Lower leg skin (tissue), 3 donors: ENCODE measurements around the gene SOS1.

Source experiments
- POLR2A ChIP-seq, 2 donors: fragments of 450-650 bp; IDR thresholded peaks; one replicate each; pipeline ENCODE4 v1.6.1; 2016 to 2017; ENCODE audit warnings: antibody characterized with exemption in 2 of 2, mild to moderate bottlenecking in 1 of 2, moderate library complexity in 1 of 2
- TF ChIP-seq, protein P1 (sequence below), 3 donors: fragments of 450-650 bp; IDR thresholded peaks; one replicate each; pipeline ENCODE4 v1.5.1; 2016; ENCODE audit warnings: antibody characterized with exemption in 3 of 3, mild to moderate bottlenecking in 3 of 3, moderate library complexity in 2 of 3

DNA sequence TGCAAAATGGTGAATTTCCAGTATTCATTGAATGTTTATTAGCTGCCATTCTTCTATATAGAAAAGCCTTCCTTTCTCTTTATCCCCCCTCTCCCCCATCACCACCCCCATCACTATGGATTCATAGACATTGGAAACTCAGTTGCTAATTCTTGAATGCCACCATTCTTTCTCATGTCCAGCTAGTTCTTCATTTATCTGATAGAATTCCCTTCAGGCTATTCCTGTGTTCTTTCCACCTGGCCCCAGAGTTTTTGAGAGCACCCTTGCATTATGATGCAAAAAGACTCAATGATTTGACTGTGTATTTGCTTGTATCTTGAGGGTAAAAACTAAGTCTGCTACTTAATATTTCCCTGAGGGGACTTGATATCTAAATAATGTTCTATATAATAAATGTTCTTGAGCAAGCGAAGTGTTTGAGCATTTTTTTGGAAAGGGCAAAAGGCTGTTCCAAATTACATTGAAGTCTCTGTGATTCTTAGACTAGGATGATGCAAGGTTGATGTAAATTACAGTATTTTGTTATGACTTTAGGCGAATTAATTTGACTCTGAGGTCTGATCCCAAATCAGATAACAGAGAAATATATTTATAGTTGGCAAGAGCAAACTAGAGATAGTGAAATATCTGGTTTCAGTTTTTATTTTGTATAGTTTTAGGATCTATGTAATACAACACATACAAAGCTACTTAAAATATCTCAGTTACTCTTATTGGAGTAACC, 18.8 kb upstream of the SOS1 start:
- TF ChIP-seq, protein P1, sequence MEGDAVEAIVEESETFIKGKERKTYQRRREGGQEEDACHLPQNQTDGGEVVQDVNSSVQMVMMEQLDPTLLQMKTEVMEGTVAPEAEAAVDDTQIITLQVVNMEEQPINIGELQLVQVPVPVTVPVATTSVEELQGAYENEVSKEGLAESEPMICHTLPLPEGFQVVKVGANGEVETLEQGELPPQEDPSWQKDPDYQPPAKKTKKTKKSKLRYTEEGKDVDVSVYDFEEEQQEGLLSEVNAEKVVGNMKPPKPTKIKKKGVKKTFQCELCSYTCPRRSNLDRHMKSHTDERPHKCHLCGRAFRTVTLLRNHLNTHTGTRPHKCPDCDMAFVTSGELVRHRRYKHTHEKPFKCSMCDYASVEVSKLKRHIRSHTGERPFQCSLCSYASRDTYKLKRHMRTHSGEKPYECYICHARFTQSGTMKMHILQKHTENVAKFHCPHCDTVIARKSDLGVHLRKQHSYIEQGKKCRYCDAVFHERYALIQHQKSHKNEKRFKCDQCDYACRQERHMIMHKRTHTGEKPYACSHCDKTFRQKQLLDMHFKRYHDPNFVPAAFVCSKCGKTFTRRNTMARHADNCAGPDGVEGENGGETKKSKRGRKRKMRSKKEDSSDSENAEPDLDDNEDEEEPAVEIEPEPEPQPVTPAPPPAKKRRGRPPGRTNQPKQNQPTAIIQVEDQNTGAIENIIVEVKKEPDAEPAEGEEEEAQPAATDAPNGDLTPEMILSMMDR (IDR thresholded peaks at IDR 0.05): no peak
- no peak for TF ChIP-seq POLR2A (IDR thresholded peaks at IDR 0.05)
